ENCODE measurements around the gene YLPM1.

The YLPM1 gene

DNA sequence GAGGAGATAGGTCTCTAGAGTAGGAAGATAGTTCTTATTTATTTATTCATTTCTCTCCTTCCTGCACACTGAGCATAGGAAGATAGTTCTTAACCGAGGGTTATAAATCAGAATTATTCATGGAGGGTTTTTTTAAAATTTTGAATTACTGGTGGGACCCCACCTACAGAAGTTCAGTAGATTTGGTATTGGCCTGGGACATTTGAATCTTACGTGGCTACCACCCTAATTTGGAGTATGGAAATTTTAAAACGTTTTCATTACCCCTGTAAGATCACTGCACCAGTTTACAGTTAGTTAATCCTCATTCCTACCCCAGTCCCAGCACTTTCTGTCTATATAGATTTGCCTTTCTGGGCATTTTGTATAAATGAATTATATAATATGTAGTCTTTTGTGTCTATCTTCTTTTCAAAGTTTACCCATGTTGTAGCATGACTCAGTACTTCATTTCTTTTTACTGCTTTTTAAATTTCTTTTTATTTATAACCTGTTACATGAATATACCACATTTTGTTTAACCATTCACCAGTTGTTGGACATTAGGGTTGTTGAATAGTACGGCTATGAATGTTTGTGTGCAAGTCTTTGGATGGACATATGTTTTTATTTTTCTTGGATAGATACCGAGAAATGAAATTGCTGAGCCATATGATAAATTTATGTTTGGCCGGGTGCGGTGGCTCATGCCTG, 44.9 kb downstream of the YLPM1 start:
- Mint-ChIP-seq H3K27me3 (no peaks in the 10 kb centered on the region), H3K4me1 (no peaks in the 10 kb centered on the region), H3K36me3 (ENCODE audit: low read depth) (peaks cover 51% of the 10 kb centered on the region), H3K4me3 (no peak overlapping the region), H3K27ac (no peak overlapping the region), H3K9me3 (no peaks in the 10 kb centered on the region)
- no peak for ATAC-seq
- DNase-seq: no peak

GRCh38 chr14:74816124-74816523, 53.0 kb downstream of the YLPM1 start:
- Mint-ChIP-seq H3K27ac (no peak overlapping the region), H3K4me1 (peaks cover 6% of the 10 kb centered on the region), H3K9me3 (no peaks in the 10 kb centered on the region), H3K4me3 (no peak overlapping the region), H3K36me3 (ENCODE audit: low read depth) (peaks cover 74% of the 10 kb centered on the region), H3K27me3 (no peaks in the 10 kb centered on the region)
- no peak for ATAC-seq
- DNase-seq: no peak

- Mint-ChIP-seq H3K27me3 (no peaks in the 10 kb centered on the region), H3K4me1 (peaks cover 9% of the 10 kb centered on the region), H3K36me3 (ENCODE audit: low read depth) (peaks cover 56% of the 10 kb centered on the region), H3K9me3 (no peaks in the 10 kb centered on the region), H3K27ac (no peak overlapping the region), H3K4me3 (no peak overlapping the region)
- DNase-seq (no peak), ATAC-seq (no peak)
Measured at GRCh38 chr14:74820288-74820687, 57.2 kb downstream of the YLPM1 start.

DNA sequence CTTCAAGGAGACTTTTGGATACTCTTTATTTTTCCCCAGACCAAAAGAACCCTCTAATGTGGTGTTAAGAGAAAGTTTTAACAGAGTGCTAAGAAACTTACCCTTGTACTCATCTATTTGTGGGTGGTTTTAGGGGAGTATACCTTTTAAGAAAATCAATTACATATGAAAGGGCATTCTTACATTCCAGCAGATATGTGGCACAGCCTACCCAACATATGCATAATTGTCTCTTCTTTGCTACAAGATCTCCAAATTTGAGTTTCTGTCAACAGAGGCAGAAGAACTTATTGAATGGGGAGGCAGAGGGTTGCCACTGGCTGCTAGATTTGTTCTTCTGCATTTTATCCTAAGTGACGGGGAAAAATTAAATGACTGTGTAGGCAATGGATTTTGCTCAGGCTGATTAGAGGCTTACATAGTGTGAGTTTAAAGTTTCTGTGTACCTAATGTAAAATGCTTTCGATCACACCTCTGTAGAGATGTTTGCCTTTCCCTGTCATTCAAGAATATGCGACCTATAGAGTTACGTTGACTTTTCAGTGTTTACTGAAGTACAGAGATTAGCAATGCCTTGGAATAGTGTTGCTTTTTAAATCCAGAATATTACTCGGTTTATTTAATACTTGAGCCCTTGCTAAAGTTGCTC, 58.3 kb downstream of the YLPM1 start:
- Mint-ChIP-seq H3K4me1 (peaks cover 8% of the 10 kb centered on the region), H3K36me3 (ENCODE audit: low read depth) (peaks cover 49% of the 10 kb centered on the region), H3K27me3 (no peaks in the 10 kb centered on the region), H3K27ac (no peak overlapping the region), H3K4me3 (no peak overlapping the region), H3K9me3 (no peaks in the 10 kb centered on the region)
- ATAC-seq (no peak), DNase-seq (no peak)

DNA sequence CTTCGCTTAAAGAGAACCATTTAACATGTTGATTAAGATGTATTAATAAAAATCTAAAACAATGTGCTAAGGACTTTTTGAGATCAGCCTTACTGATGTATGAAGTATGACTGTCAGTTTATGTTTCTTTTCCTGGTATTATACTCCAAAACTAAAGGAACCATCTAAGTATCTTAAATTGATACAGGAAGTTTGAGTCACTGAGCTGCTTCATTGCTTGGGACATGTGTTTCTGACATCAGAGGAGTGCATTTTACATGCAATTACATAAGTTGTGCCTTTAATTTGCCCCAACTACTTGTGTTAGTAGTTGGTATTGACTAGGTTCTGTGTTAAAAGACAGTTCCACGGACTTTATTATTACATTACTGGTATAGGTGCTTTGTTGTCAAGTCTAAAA, 61.9 kb downstream of the YLPM1 start:
- H3K4me3 Mint-ChIP-seq: no peak overlapping the region
- no peak overlapping the region for H3K27ac Mint-ChIP-seq
- ATAC-seq: no peak
- H3K9me3 Mint-ChIP-seq: no peaks in the 10 kb centered on the region
- DNase-seq: no peak
- peaks cover 48% of the 10 kb centered on the region for H3K36me3 Mint-ChIP-seq (ENCODE audit: low read depth)
- no peaks in the 10 kb centered on the region for H3K27me3 Mint-ChIP-seq
- H3K4me1 Mint-ChIP-seq: peaks cover 8% of the 10 kb centered on the region

- Mint-ChIP-seq H3K27me3 (no peaks in the 10 kb centered on the region), H3K36me3 (ENCODE audit: low read depth) (peaks cover 40% of the 10 kb centered on the region), H3K4me1 (peaks cover 5% of the 10 kb centered on the region), H3K4me3 (no peak overlapping the region), H3K27ac (no peak overlapping the region), H3K9me3 (no peaks in the 10 kb centered on the region)
- ATAC-seq: no peak
- DNase-seq: no peak
Measured at GRCh38 chr14:74826574-74826973, 63.5 kb downstream of the YLPM1 start.

GRCh38 chr14:74829251-74829650, 66.1 kb downstream of the YLPM1 start:
- H3K27me3 Mint-ChIP-seq: no peaks in the 10 kb centered on the region
- H3K4me1 Mint-ChIP-seq: peaks cover 6% of the 10 kb centered on the region
- DNase-seq (no peak), ATAC-seq (no peak)
- H3K9me3 Mint-ChIP-seq: no peaks in the 10 kb centered on the region
- H3K27ac Mint-ChIP-seq: no peak overlapping the region
- H3K36me3 Mint-ChIP-seq (ENCODE audit: low read depth): peaks cover 35% of the 10 kb centered on the region
- H3K4me3 Mint-ChIP-seq: no peak overlapping the region

DNA sequence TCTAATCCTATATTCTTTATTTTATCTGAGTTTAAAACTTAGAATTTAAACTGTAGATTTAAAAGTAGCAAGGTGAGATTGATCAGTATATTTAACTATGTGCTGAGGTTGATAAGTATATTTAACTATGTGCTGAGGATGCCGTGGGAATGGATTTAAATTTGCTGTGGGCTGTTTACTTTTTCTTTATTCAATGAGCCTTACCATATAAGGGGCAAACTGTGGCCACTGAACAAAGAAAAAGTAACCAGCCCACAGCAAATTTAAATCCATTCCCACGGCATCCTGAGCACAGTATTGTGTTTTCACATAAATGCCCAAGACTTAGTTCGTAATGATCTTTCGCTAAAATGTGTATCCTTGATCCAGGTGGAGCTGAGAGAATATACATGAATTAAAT, 69.7 kb downstream of the YLPM1 start:
- Mint-ChIP-seq H3K27ac (no peak overlapping the region), H3K9me3 (no peaks in the 10 kb centered on the region), H3K4me1 (peaks cover 37% of the 10 kb centered on the region), H3K36me3 (ENCODE audit: low read depth) (peaks cover 26% of the 10 kb centered on the region), H3K27me3 (no peaks in the 10 kb centered on the region), H3K4me3 (no peak overlapping the region)
- DNase-seq: no peak
- no peak for ATAC-seq

DNA sequence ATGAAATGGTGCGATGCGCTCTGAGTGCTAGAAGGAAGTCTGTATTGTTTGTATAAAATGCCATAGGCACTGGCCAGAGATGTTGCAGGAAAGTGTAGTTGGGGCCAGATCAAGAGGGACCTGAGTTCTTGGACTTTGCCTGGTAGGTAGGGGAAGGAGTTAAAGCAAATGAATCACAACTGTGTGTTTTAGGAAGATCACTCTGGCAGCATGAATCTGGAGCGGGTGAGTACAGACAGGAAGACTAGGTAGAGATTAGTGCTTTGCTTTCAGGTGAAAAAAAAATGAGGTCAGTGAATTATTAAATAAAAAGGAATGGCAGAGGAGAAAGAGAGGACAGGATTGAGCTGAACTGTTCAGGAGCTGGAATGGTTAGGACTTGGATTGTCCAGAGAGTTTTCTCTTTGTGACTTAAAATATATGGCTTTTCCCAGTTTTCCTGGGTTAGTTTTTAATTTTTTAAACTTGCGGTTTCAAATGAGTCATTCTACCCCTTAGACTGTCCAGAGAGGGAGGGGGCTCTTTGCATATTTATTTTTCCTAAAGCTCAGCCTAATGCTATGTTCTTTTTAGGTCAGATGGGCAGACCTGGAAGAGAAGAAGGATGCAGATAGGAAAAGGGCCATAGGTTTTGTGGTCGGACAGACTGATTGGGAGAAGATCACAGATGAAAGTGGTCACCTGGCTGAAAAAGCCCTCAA, 71.7 kb downstream of the YLPM1 start:
- no peaks in the 10 kb centered on the region for H3K27me3 Mint-ChIP-seq
- DNase-seq: no peak
- ATAC-seq: no peak
- peak overlapping the region; percentile 28 for H3K27ac Mint-ChIP-seq
- H3K9me3 Mint-ChIP-seq: no peaks in the 10 kb centered on the region
- no peak overlapping the region for H3K4me3 Mint-ChIP-seq
- peaks cover 26% of the 10 kb centered on the region for H3K36me3 Mint-ChIP-seq (ENCODE audit: low read depth)
- H3K4me1 Mint-ChIP-seq: peaks cover 51% of the 10 kb centered on the region

- H3K4me3 Mint-ChIP-seq: peak overlapping the region; percentile 59
- ATAC-seq: no peak
Measured at GRCh38 chr14:74835645-74836250, 72.6 kb downstream of the YLPM1 start.

GRCh38 chr14:74836251-74836960, 73.3 kb downstream of the YLPM1 start:
- Mint-ChIP-seq H3K27me3 (no peaks in the 10 kb centered on the region), H3K36me3 (ENCODE audit: low read depth) (peaks cover 17% of the 10 kb centered on the region), H3K9me3 (no peaks in the 10 kb centered on the region), H3K4me3 (peak overlapping the region; percentile 22), H3K4me1 (peaks cover 66% of the 10 kb centered on the region), H3K27ac (peak overlapping the region; percentile 70)
- DNase-seq: no peak
- ATAC-seq: peak; percentile 56

More at GRCh38 chr14:74835645-74836250, 72.6 kb downstream of the YLPM1 start:
- Mint-ChIP-seq H3K27ac (peak overlapping the region; percentile 70), H3K4me1 (peaks cover 60% of the 10 kb centered on the region), H3K36me3 (ENCODE audit: low read depth) (peaks cover 19% of the 10 kb centered on the region), H3K9me3 (no peaks in the 10 kb centered on the region), H3K27me3 (no peaks in the 10 kb centered on the region)
- DNase-seq: no peak

DNA sequence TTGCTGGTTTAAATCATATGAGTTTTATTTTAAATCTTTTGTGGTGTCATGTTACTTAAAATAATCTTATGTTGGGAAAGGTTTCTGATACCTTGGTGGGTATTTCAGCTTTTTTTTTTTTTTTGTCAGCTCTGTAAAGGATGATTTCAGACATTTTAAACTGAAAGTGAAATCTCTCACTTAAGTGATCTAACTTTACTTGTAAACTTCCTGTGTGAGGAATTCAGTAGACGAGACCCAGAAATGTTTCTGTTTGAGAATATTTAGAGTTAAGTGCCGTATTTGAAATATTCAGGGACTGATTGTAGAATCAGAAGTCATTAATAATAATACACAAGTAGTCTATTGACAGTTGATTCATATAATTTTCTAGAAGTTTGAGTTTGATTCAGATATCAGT, 75.0 kb downstream of the YLPM1 start:
- peaks cover 18% of the 10 kb centered on the region for H3K36me3 Mint-ChIP-seq (ENCODE audit: low read depth)
- H3K27ac Mint-ChIP-seq: peak overlapping the region; percentile 88
- DNase-seq (no peak), ATAC-seq (no peak)
- no peaks in the 10 kb centered on the region for H3K27me3 Mint-ChIP-seq
- H3K9me3 Mint-ChIP-seq: no peaks in the 10 kb centered on the region
- peaks cover 78% of the 10 kb centered on the region for H3K4me1 Mint-ChIP-seq
- peak overlapping the region; percentile 69 for H3K4me3 Mint-ChIP-seq

- DNase-seq (no peak), ATAC-seq (peak; percentile 29)
- Mint-ChIP-seq H3K4me3 (no peak overlapping the region), H3K9me3 (no peaks in the 10 kb centered on the region), H3K4me1 (peaks cover 64% of the 10 kb centered on the region), H3K27me3 (no peaks in the 10 kb centered on the region), H3K27ac (peak overlapping the region; percentile 68), H3K36me3 (ENCODE audit: low read depth) (peaks cover 18% of the 10 kb centered on the region)
Measured at GRCh38 chr14:74840603-74841030, 77.5 kb downstream of the YLPM1 start.
